Panc1 (cell line): ENCODE results near the gene FNBP1L. TPM values are rescaled to one million over a fixed set of nuclear protein-coding genes. Genes with fewer than 3 reads are reported as not detected.

ENCODE experiments used
- ATAC-seq: fragments of 200-7000 bp; cut with Tn5 transposase; 2 replicates; pipeline ENCODE4 v1.9.1; 2020; ENCODE audit warnings: mild to moderate bottlenecking, moderate library complexity
- BruUV-seq: library from RNA; stranded (reverse); fragments of 400-500 nt; replicated peaks from 2 replicates; lab custom pipeline; 2021; lab: Mats Ljungman, UMichigan
- CTCF ChIA-PET: fragments of 300-600 bp; sonication (Branson Sonifier 250); formaldehyde crosslinking; loops from one replicate; lab custom pipeline; 2022; ENCODE audit warnings: antibody characterized with exemption; lab: Charles Lee
- POLR2A ChIA-PET: fragments of 300-600 bp; sonication (Branson Sonifier 250); formaldehyde crosslinking; loops from one replicate; lab custom pipeline; 2022; ENCODE audit warnings: antibody characterized with exemption; lab: Charles Lee
- DNase-seq: peaks from one replicate; pipeline ENCODE4 v3.0.0-alpha.2; 2010; ENCODE audit warnings: low read depth, low spot score
- H3K27ac ChIP-seq: 2 replicates; pipeline ENCODE4 v1.5.1; 2011; ENCODE audit warnings: mild to moderate bottlenecking, low read length, inconsistent platforms
- H3K27me3 ChIP-seq: fragments of 200-500 bp; sonication (Bioruptor generic); 2 replicates; pipeline ENCODE4 v1.6.0; 2014; ENCODE audit warnings: low read length, inconsistent platforms; ENCODE audit not compliant: control insufficient read depth, insufficient read depth
- H3K36me3 ChIP-seq: fragments of 200-500 bp; sonication (Bioruptor generic); 2 replicates; pipeline ENCODE4 v1.5.1; 2014; ENCODE audit warnings: inconsistent platforms, mild to moderate bottlenecking, low read length, moderate library complexity; ENCODE audit not compliant: control insufficient read depth, insufficient read depth
- H3K4me1 ChIP-seq: 2 replicates; pipeline ENCODE4 v1.5.1; 2011; ENCODE audit warnings: inconsistent platforms, mild to moderate bottlenecking, low read length, moderate library complexity; ENCODE audit not compliant: control insufficient read depth, insufficient read depth
- H3K4me3 ChIP-seq, 2 experiments: 2 replicates each; pipeline ENCODE4 v1.5.1; 2011 to 2012; ENCODE audit warnings: low read depth in 2 of 2, low read length in 2 of 2, mild to moderate bottlenecking in 2 of 2, inconsistent platforms in 1 of 2, moderate library complexity in 1 of 2
- H3K9me3 ChIP-seq: fragments of 200-500 bp; sonication (Bioruptor generic); 2 replicates; pipeline ENCODE4 v1.5.1; 2014; ENCODE audit warnings: low read depth, mild to moderate bottlenecking, inconsistent platforms, low read length, moderate library complexity; ENCODE audit not compliant: control insufficient read depth, insufficient read depth
- CTCF ChIP-seq: fragments of 450-650 bp; IDR thresholded peaks from 2 replicates; pipeline ENCODE4 v1.5.1; 2017; ENCODE audit warnings: mild to moderate bottlenecking
- POLR2AphosphoS5 ChIP-seq: IDR thresholded peaks from 2 replicates; pipeline ENCODE4 v1.6.1; 2012; ENCODE audit warnings: mild to moderate bottlenecking, low read depth, low read length, moderate library complexity
- REST ChIP-seq, 2 experiments: IDR thresholded peaks; 2 replicates each; pipeline ENCODE4 v1.6.1; 2011 to 2012; ENCODE audit warnings: low read depth in 2 of 2, control low read depth in 1 of 2, low read length in 1 of 2, mild to moderate bottlenecking in 1 of 2, moderate library complexity in 1 of 2; ENCODE audit not compliant: insufficient read depth in 1 of 2
- SIN3A ChIP-seq: IDR thresholded peaks from 2 replicates; pipeline ENCODE4 v1.6.1; 2012; ENCODE audit warnings: low read depth, mild to moderate bottlenecking, low read length, moderate library complexity, borderline replicate concordance; ENCODE audit not compliant: insufficient read depth
- TCF7L2 ChIP-seq: IDR thresholded peaks from 2 replicates; pipeline ENCODE4 v1.6.1; 2011; ENCODE audit warnings: mild to moderate bottlenecking, low read depth, low read length, inconsistent platforms
- in situ Hi-C: cut with HindIII; loops from 2 replicates; pipeline ENCODE4 v1.10.0; 2016; ENCODE audit warnings: low sequenced_read_pairs, low pct_unique_long_range_greater_than_20kb
- intact Hi-C: fragments of 100-400 bp; cut with micrococcal nuclease; formaldehyde crosslinking; loops from one replicate; pipeline ENCODE4 v1.10.0; 2022; ENCODE audit not compliant: unreplicated experiment
- total RNA-seq: library from RNA; stranded (reverse); gene quantifications from one replicate; pipeline ENCODE4 v1.2.1, GENCODE V29; 2021; ENCODE audit not compliant: unreplicated experiment

FNBP1L gene
- total RNA-seq, 1 experiment from 2014 or later: 25.1 TPM

GRCh38 chr1:93575621-93576284 lies 127.8 kb downstream of the FNBP1L start:
- no peaks in the 10 kb centered on the region for H3K36me3 ChIP-seq
- H3K4me3 ChIP-seq: no peak overlapping the region
- no peak overlapping the region for H3K27ac ChIP-seq
- no peaks in the 10 kb centered on the region for H3K4me1 ChIP-seq
- DNase-seq (no peak), ATAC-seq (no peak)
- H3K27me3 ChIP-seq: no peaks in the 10 kb centered on the region
- no TSS peak for BruUV-seq
- POLR2A ChIA-PET: no interaction called here
- TF ChIP-seq TCF7L2 (no peak), SIN3A (no peak), POLR2AphosphoS5 (no peak)
- no peaks in the 10 kb centered on the region for H3K9me3 ChIP-seq
- intact Hi-C loops: no loop called here
- CTCF ChIA-PET: no interaction called here
- in situ Hi-C loops: no loop called here

- Histone ChIP-seq H3K9me3 (no peaks in the 10 kb centered on the region), H3K27me3 (no peaks in the 10 kb centered on the region), H3K4me1 (no peaks in the 10 kb centered on the region), H3K36me3 (no peaks in the 10 kb centered on the region), H3K27ac (no peak overlapping the region), H3K4me3 (no peak overlapping the region)
- ChIA-PET POLR2A (no interaction called here), CTCF (no interaction called here)
- intact Hi-C loops: no loop called here
- in situ Hi-C loops: no loop called here
- ATAC-seq (no peak), DNase-seq (no peak)
- TF ChIP-seq SIN3A: no peak
- TF ChIP-seq CTCF: no peak
- no peak for TF ChIP-seq REST (IDR thresholded peaks at IDR 0.05; ENCODE audit: insufficient read depth in 1 of 2, low read depth in 2 of 2, low read length in 1 of 2)
- TF ChIP-seq POLR2AphosphoS5: no peak
- no peak for TF ChIP-seq TCF7L2
- no TSS peak for BruUV-seq
These were observed 128.4 kb downstream of the FNBP1L start for GRCh38 chr1:93576346-93576745.

GRCh38 chr1:93576746-93577145 lies 128.8 kb downstream of the FNBP1L start:
- H3K36me3 ChIP-seq: no peaks in the 10 kb centered on the region
- no peak overlapping the region for H3K27ac ChIP-seq
- ChIA-PET CTCF (no interaction called here), POLR2A (no interaction called here)
- intact Hi-C loops (no loop called here), in situ Hi-C loops (no loop called here)
- DNase-seq (no peak), ATAC-seq (no peak)
- TF ChIP-seq CTCF (no peak), TCF7L2 (no peak), POLR2AphosphoS5 (no peak), SIN3A (no peak), REST (IDR thresholded peaks at IDR 0.05; ENCODE audit: insufficient read depth in 1 of 2, low read depth in 2 of 2, low read length in 1 of 2) (no peak)
- no peaks in the 10 kb centered on the region for H3K4me1 ChIP-seq
- no peak overlapping the region for H3K4me3 ChIP-seq
- no peaks in the 10 kb centered on the region for H3K9me3 ChIP-seq
- H3K27me3 ChIP-seq: no peaks in the 10 kb centered on the region
- BruUV-seq: no TSS peak
